K562 (cell line): ENCODE data around the gene NACAD. TPM values are rescaled to one million over a fixed set of nuclear protein-coding genes. Genes with fewer than 3 reads are reported as not detected.

Experiments used
- ATAC-seq: fragments of 200-7000 bp; cut with Tn5 transposase; 3 replicates; pipeline ENCODE4 v1.9.1; 2020; ENCODE audit warnings: moderate library complexity
- BruUV-seq: library from RNA; stranded (reverse); fragments of 400-500 nt; replicated peaks from 2 replicates; lab custom pipeline; 2021; lab: Mats Ljungman, UMichigan
- CTCF ChIA-PET: fragments of 300-600 bp; formaldehyde crosslinking; extraction: SDS; loops from one replicate; lab custom pipeline; 2021; ENCODE audit warnings: low intra/inter-chr PET ratio; lab: Yijun Ruan, JAX
- POLR2A ChIA-PET: fragments of 300-600, 350-650 bp; sonication (Branson Sonifier 250); formaldehyde crosslinking; extraction: SDS; loops from one replicate; lab custom pipeline; 2021; ENCODE audit warnings: antibody characterized with exemption, inconsistent platforms; lab: Yijun Ruan, JAX
- DNase-seq, 4 experiments: peaks; one replicate each; pipeline versions ENCODE4 v3.0.0 to v3.0.0-alpha.2; 2011 to 2018; ENCODE audit warnings: low spot score in 3 of 4, mixed read lengths in 3 of 4; ENCODE audit errors: extremely low read depth in 1 of 4
- FAIRE-seq: peaks from 2 replicates; lab custom pipeline; 2011; peaks lifted over from hg19 to GRCh38; lab: Jason Lieb, UNC
- H2AFZ ChIP-seq: 2 replicates; pipeline ENCODE4 v1.6.0; 2011; ENCODE audit warnings: low read depth, low read length, control low read depth, inconsistent platforms
- H3K27ac ChIP-seq: fragments of 200-600 bp; 3 replicates; pipeline ENCODE4 v1.8.0; 2011; ENCODE audit warnings: low read depth, mild to moderate bottlenecking, control low read depth, inconsistent platforms, low read length, moderate library complexity, mixed read lengths; ENCODE audit errors: extremely low read depth
- H3K27me3 ChIP-seq, 2 experiments: fragments of 300-600 bp in 1 of 2; 2 replicates in 1 of 2; 3 replicates in 1 of 2; pipeline versions ENCODE4 v1.6.0 to v1.8.0; 2011; ENCODE audit warnings: inconsistent platforms in 2 of 2, low read length in 2 of 2, mild to moderate bottlenecking in 1 of 2, mixed read lengths in 1 of 2, moderate library complexity in 1 of 2; ENCODE audit not compliant: control insufficient read depth in 2 of 2, insufficient read depth in 2 of 2
- H3K36me3 ChIP-seq: fragments of 300-600 bp; 3 replicates; pipeline ENCODE4 v1.8.0; 2011; ENCODE audit warnings: mild to moderate bottlenecking, low read length, inconsistent platforms; ENCODE audit not compliant: control insufficient read depth, insufficient read depth
- H3K4me1 ChIP-seq, 2 experiments: fragments of 200-600 bp in 1 of 2; replicated peaks in 1 of 2; 2 replicates in 1 of 2; 3 replicates in 1 of 2; pipeline versions ENCODE4 v1.5.1 to v1.8.0; 2011; ENCODE audit warnings: inconsistent platforms in 2 of 2, low read length in 2 of 2, mild to moderate bottlenecking in 1 of 2, mixed read lengths in 1 of 2, moderate library complexity in 1 of 2; ENCODE audit not compliant: control insufficient read depth in 2 of 2, insufficient read depth in 2 of 2
- H3K4me2 ChIP-seq: 2 replicates; pipeline ENCODE4 v1.6.1; 2011; ENCODE audit warnings: low read length, control low read depth, inconsistent platforms, mixed read lengths; ENCODE audit not compliant: insufficient read depth
- H3K4me3 ChIP-seq: fragments of 200-600 bp; sonication (generic), shearing (Covaris generic); 2 replicates; pipeline ENCODE4 v1.5.1; 2016; ENCODE audit warnings: control low read depth, inconsistent platforms
- H3K79me2 ChIP-seq: fragments of 200-600 bp; 3 replicates; pipeline ENCODE4 v1.8.0; 2011; ENCODE audit warnings: low read length, inconsistent platforms; ENCODE audit not compliant: control insufficient read depth, insufficient read depth
- H3K9ac ChIP-seq, 2 experiments: 2 replicates each; pipeline versions ENCODE4 v1.6.0 to v1.6.1; 2011; ENCODE audit warnings: low read depth in 2 of 2, low read length in 2 of 2, control low read depth in 1 of 2, inconsistent platforms in 1 of 2, mild to moderate bottlenecking in 1 of 2, mixed read lengths in 1 of 2; ENCODE audit not compliant: insufficient read depth in 1 of 2
- H3K9me1 ChIP-seq: one replicate; pipeline ENCODE4 v1.6.0; 2011; ENCODE audit warnings: inconsistent platforms, mild to moderate bottlenecking, low read length, moderate library complexity; ENCODE audit not compliant: control insufficient read depth, insufficient read depth
- H3K9me3 ChIP-seq: replicated peaks from 2 replicates; pipeline ENCODE4 v1.5.1; 2011; ENCODE audit warnings: low read depth, low read length, inconsistent platforms; ENCODE audit not compliant: control insufficient read depth, insufficient read depth
- H4K20me1 ChIP-seq: replicated peaks from 2 replicates; pipeline ENCODE4 v1.6.1; 2011; ENCODE audit warnings: low read length, inconsistent platforms, mixed read lengths; ENCODE audit not compliant: control insufficient read depth, insufficient read depth
- ARHGAP35 ChIP-seq: fragments of 450-650 bp; IDR thresholded peaks from 2 replicates; pipeline ENCODE4 v1.6.1; 2018; ENCODE audit not compliant: partially characterized antibody
- GATA2 ChIP-seq: sonication (generic); formaldehyde crosslinking; IDR thresholded peaks from 2 replicates; pipeline ENCODE4 v1.4.0; 2020; ENCODE audit warnings: mild to moderate bottlenecking, missing genetic modification reagents
- MED1 ChIP-seq: sonication (generic); formaldehyde crosslinking; IDR thresholded peaks from 2 replicates; pipeline ENCODE4 v1.8.1; 2023; ENCODE audit warnings: missing genetic modification reagents, borderline replicate concordance
- NR2C1 ChIP-seq, 2 experiments: fragments of 450-650 bp; IDR thresholded peaks; 2 replicates each; pipeline ENCODE4 v1.6.1; 2017; ENCODE audit warnings: mild to moderate bottlenecking in 2 of 2, antibody characterized with exemption in 1 of 2, inconsistent platforms in 1 of 2, missing compliant biosample characterization in 1 of 2, missing genetic modification characterization in 1 of 2
- SMARCA4 ChIP-seq: fragments of 450-650 bp; IDR thresholded peaks from 2 replicates; pipeline ENCODE4 v1.6.1; 2016
- ZFP1 ChIP-seq: fragments of 450-650 bp; formaldehyde crosslinking; IDR thresholded peaks from 2 replicates; pipeline ENCODE4 v1.4.0; 2020; ENCODE audit warnings: mild to moderate bottlenecking, mixed read lengths
- ZNF197 ChIP-seq: fragments of 200-800 bp; sonication (Bioruptor generic); IDR thresholded peaks from 2 replicates; pipeline ENCODE4 v1.6.1; 2016; ENCODE audit warnings: low read depth, missing genetic modification characterization, missing compliant biosample characterization
- ZNF217 ChIP-seq: sonication (generic); formaldehyde crosslinking; IDR thresholded peaks from 2 replicates; pipeline ENCODE4 v1.8.0; 2022; ENCODE audit warnings: mild to moderate bottlenecking, missing genetic modification reagents
- ZNF780A ChIP-seq: fragments of 250-450 bp; sonication (Bioruptor Pico); IDR thresholded peaks from 2 replicates; pipeline ENCODE4 v1.5.0; 2021; ENCODE audit warnings: mild to moderate bottlenecking
- ZSCAN29 ChIP-seq: fragments of 450-650 bp; IDR thresholded peaks from 2 replicates; pipeline ENCODE4 v1.6.1; 2017
- WGBS: fragments of 100-300 bp; shearing (Covaris generic); methylation state at CpG from one replicate; pipeline ENCODE4 v1.1.6; 2016; ENCODE audit warnings: low coverage, mixed read lengths; ENCODE audit not compliant: insufficient coverage; ENCODE audit errors: missing lambda C conversion rate; 5-methylcytosine and 5-hydroxymethylcytosine counted together
- in situ Hi-C: fragments of 300-500 bp; cut with MboI; formaldehyde crosslinking; loops from 4 replicates; pipeline ENCODE4 v1.15.0; 2018; ENCODE audit warnings: inconsistent platforms, mixed read lengths
- intact Hi-C: fragments of 100-400 bp; cut with micrococcal nuclease; formaldehyde crosslinking; loops from 2 replicates; pipeline ENCODE4 v1.14.2; 2022
- polyA plus RNA-seq, 8 experiments: library from polyadenylated mRNA; depleted of rRNA in 4 of 8; stranded (reverse) in 5 of 8; unstranded in 3 of 8; fragments of >200 nt; fragmentation: Nextera tagmentation in 2 of 8; fragmentation: Illumina TruSeq in 1 of 8; extraction: Ambion mirVana in 2 of 8; extraction: Trizol in 1 of 8; gene quantifications; 2 replicates each; pipeline versions ENCODE4 v1.2.1 to v1.2.3, GENCODE V29; 2011 to 2014; ENCODE audit warnings: inconsistent platforms in 1 of 8, missing spikeins in 1 of 8
- total RNA-seq, 7 experiments: library from RNA; depleted of rRNA in 6 of 7; stranded (reverse); fragments of >200 nt in 6 of 7; fragmentation: Illumina TruSeq in 2 of 7; extraction: Trizol in 2 of 7; gene quantifications; 2 replicates each; pipeline versions ENCODE4 v1.2.1 to v1.2.3, GENCODE V29; 2011 to 2021; ENCODE audit warnings: low replicate concordance in 1 of 7
- TF ChIP-seq, protein P1 (sequence below): fragments of 450-650 bp; formaldehyde crosslinking; IDR thresholded peaks from 2 replicates; pipeline ENCODE4 v1.4.0; 2020; ENCODE audit warnings: mild to moderate bottlenecking

Gene NACAD
- total and polyA plus RNA-seq, 9 of the 15 experiments (the other 6 are each of a cell fraction or from before 2014, with no cell fraction given) = under 0.01 to 0.03 (median 0.02) TPM; not detected in 5

DNA sequence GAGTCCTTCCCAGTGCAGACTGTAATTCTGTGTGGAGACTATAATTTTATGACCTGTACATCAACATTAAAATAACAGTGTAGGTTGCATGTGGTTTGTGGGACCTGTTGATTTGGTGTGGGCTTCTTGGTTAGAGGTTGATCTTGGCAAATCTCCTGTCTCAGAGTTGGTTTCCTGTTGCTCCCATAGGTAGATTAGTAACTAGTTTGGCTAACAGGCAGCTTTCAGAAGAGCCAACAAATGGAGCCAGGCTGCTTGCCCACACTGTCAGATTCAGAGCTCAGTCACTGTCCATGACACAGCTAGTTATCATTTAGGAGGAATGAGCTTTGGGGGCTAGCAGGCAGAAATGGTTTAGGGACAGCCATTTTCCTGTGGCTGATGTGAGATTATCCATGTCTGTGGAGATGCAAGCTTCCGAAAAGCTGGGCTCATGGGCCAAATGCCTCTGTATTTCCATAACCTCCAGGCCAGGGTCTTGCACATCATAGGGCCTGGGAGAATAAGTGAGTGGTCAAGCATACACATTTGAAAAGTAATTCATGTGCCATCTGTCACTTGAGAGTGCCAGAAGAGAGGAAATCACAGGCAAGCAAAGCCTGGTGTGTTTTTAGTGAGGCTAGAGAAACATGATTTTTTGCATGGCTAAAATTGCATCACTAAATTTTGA, 55.4 kb downstream of the NACAD start:
- Histone ChIP-seq H3K4me1 (peaks cover 0 to 3% of the 10 kb centered on the region in 2 experiments; a peak in 1 of 5 replicates), H3K4me2 (no peak overlapping the region), H3K79me2 (peaks cover 71% of the 10 kb centered on the region), H4K20me1 (peaks cover 15% of the 10 kb centered on the region), H2AFZ (no peak overlapping the region), H3K36me3 (peaks cover 30% of the 10 kb centered on the region; the same call in 2 of the 3 replicates), H3K9ac (no peak overlapping the region), H3K9me3 (no peaks in the 10 kb centered on the region), H3K27ac (no peak overlapping the region), H3K27me3 (no peaks in the 10 kb centered on the region), H3K9me1 (no peaks in the 10 kb centered on the region), H3K4me3 (no peak overlapping the region)
- BruUV-seq = no TSS peak
- ChIA-PET CTCF (no interaction called here), POLR2A (interaction anchor here (0.6 to 1.3 kb wide), 2 partner anchors 13 to 69 kb away, joined by 3 read pairs; no protein-coding TSS in a partner anchor)
- ATAC-seq = no peak
- peak in 1 of 4 experiments; percentile 3 for DNase-seq
- no peak for TF ChIP-seq MED1 (CRISPR knock-in tag)
- TF ChIP-seq SMARCA4 = no peak
- 71% methylated on average over 1 of the region's 1 CpG for WGBS
- intact Hi-C loops = no loop called here
- peak; percentile 44 for FAIRE-seq
- in situ Hi-C loops = no loop called here

DNA sequence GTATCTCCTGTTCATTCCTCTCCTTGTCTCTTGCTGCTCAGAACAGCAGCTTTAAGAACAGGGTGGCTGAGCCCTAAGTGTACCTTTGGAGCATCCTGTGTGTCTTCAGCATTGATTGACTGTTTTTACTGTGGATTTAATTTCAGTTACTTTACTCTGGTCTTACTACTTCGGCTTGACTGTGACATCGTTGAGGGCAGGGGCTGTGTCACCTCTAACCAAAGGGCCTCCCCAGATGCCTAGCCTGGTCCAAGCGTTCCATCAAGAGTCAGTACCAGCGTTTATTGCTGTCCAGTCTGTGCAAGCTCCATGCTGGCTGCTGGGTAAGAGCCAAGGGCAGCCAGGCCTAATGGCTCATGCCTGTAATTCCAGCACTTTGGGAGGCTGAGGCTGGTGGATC, 56.3 kb downstream of the NACAD start:
- ChIA-PET POLR2A (interaction anchor here (1.3 kb wide), 1 partner anchor 10 kb away, joined by 3 read pairs; no protein-coding TSS in a partner anchor), CTCF (no interaction called here)
- intact Hi-C loops = no loop called here
- Histone ChIP-seq H3K27ac (no peak overlapping the region), H4K20me1 (peaks cover 8% of the 10 kb centered on the region), H3K79me2 (peaks cover 71% of the 10 kb centered on the region), H3K4me1 (peaks cover 0 to under 1% of the 10 kb centered on the region in 2 experiments; a peak in 2 of 5 replicates), H2AFZ (no peak overlapping the region), H3K9ac (no peak overlapping the region), H3K4me3 (no peak overlapping the region), H3K4me2 (no peak overlapping the region), H3K9me1 (no peaks in the 10 kb centered on the region), H3K9me3 (no peaks in the 10 kb centered on the region), H3K27me3 (no peaks in the 10 kb centered on the region), H3K36me3 (peaks cover 30% of the 10 kb centered on the region; the same call in 2 of the 3 replicates)
- WGBS = 73% methylated on average over 4 of the region's 4 CpGs
- ATAC-seq = no peak
- in situ Hi-C loops = no loop called here
- FAIRE-seq = no peak
- BruUV-seq = no TSS peak
- no peak for DNase-seq
- TF ChIP-seq ZFP1 (CRISPR knock-in tag) (no peak), ARHGAP35 (no peak), ZNF780A (CRISPR knock-in tag) (no peak), ZSCAN29 (no peak), GATA2 (CRISPR knock-in tag) (no peak), NR2C1 (IDR thresholded peaks at IDR 0.05) (no peak), NR2C1 (tag; IDR thresholded peaks at IDR 0.05) (no peak), ZNF217 (CRISPR knock-in tag) (no peak), ZNF197 (CRISPR knock-in tag) (no peak)
- TF ChIP-seq, protein P1, sequence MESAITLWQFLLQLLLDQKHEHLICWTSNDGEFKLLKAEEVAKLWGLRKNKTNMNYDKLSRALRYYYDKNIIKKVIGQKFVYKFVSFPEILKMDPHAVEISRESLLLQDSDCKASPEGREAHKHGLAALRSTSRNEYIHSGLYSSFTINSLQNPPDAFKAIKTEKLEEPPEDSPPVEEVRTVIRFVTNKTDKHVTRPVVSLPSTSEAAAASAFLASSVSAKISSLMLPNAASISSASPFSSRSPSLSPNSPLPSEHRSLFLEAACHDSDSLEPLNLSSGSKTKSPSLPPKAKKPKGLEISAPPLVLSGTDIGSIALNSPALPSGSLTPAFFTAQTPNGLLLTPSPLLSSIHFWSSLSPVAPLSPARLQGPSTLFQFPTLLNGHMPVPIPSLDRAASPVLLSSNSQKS (CRISPR knock-in tag) = no peak
